GM12801 (cell line): ENCODE data around the gene BMERB1.

Experiments
- TF ChIP-seq, protein P1 (sequence below): IDR thresholded peaks from one replicate; pipeline ENCODE4 v1.5.1; 2011; ENCODE audit warnings: control low read depth; ENCODE audit not compliant: insufficient read length; ENCODE audit errors: extremely low read depth

The BMERB1 gene

DNA sequence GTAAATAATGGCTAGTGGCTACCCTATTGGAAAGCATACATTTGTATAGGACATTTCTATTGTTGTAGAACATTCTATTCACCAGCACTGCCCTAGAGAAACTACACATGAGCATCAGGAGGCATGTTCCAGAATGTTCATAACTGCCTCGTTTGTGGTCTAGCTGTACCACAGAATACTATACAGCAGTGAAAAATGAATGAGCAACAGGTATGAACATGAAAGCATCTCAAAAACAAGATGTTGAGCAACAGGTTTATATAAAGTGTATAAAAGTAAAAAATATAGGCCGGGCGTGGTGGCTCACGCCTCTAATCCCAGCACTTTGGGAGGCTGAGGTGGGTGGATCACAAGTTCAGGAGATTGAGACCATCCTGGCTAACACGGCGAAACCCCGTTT is 91.7 kb downstream of the BMERB1 start:
- TF ChIP-seq, protein P1, sequence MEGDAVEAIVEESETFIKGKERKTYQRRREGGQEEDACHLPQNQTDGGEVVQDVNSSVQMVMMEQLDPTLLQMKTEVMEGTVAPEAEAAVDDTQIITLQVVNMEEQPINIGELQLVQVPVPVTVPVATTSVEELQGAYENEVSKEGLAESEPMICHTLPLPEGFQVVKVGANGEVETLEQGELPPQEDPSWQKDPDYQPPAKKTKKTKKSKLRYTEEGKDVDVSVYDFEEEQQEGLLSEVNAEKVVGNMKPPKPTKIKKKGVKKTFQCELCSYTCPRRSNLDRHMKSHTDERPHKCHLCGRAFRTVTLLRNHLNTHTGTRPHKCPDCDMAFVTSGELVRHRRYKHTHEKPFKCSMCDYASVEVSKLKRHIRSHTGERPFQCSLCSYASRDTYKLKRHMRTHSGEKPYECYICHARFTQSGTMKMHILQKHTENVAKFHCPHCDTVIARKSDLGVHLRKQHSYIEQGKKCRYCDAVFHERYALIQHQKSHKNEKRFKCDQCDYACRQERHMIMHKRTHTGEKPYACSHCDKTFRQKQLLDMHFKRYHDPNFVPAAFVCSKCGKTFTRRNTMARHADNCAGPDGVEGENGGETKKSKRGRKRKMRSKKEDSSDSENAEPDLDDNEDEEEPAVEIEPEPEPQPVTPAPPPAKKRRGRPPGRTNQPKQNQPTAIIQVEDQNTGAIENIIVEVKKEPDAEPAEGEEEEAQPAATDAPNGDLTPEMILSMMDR: no peak

DNA sequence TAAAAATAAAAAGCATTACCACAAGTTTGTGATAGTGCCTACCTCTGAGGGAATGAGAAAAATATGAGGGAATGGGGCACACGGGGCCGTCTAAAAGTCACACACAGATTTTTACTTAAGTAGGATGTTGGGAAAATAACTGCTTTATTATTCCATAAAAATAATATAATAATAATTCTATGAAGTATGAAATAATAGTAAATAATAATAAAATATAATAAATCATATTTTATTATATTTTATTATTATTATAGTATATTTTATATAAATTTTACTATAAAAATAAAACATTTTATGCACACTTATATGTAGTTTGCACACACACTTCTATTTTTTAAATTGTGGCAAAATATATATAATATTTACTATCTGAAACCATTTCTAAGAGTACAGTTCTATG is 92.3 kb downstream of the BMERB1 start:
- TF ChIP-seq, protein P1: no peak

GRCh38 chr16:15529673-15530072 is 95.3 kb downstream of the BMERB1 start:
- TF ChIP-seq, protein P1: no peak

DNA sequence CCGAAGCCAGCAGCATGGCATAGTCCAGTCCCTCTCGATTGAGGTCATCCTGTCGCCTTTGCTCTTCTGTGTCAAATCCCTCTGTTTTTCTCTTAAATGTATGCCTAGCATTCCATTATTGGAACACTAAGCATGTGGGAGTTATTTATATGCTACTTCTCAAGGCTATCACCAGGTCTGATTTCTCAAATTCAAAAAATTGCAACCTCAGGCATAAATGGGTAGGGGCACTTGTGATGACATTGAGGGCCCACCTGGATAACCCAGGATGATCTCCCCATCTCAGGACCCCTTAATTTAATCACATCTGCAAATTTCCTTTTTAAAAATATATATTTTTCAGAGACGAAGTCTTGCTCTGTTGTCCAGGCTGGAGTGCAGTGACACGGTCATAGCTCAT is 95.7 kb downstream of the BMERB1 start:
- TF ChIP-seq, protein P1: no peak

- TF ChIP-seq, protein P1: no peak
These were observed 98.4 kb downstream of the BMERB1 start for GRCh38 chr16:15532825-15533224.

DNA sequence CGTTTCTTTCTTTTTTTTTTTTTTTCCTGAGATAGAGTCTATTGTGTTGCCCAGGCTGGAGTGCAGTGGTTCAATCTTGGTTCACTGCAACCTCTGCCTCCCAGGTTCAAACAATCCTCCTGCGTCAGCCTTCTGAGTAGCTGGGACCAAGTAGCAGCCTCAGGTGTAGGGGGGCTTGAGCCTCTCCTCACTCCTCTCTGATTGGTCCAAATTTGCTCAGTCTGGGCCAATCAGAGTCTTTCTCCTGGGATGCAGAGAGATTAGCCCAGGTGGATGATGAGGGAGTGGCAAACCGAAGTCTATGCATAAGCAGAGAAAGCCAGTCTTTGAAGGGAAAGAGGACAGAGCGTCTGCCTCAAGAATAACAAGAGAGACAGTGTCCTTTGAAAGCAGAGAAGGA is 99.0 kb downstream of the BMERB1 start:
- TF ChIP-seq, protein P1: no peak

DNA sequence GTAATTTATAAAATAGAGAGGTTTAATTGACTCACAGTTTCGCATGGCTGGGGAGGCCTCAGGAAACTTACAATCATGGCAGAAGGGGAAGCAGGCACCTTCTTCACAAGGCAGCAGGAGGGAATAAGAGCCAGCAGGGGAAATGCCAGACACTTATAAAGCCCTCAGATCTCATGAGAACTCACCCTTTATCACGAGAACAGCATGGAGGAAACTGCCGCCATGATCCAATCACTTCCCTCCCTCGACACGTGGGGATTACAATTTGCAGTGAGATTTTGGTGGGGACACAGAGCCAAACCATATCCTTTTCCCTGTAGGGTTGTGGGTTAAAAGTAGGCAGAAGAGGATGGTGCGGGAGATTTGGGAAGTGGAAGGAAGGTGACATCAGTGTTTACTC is 101.4 kb downstream of the BMERB1 start:
- TF ChIP-seq, protein P1: no peak

DNA sequence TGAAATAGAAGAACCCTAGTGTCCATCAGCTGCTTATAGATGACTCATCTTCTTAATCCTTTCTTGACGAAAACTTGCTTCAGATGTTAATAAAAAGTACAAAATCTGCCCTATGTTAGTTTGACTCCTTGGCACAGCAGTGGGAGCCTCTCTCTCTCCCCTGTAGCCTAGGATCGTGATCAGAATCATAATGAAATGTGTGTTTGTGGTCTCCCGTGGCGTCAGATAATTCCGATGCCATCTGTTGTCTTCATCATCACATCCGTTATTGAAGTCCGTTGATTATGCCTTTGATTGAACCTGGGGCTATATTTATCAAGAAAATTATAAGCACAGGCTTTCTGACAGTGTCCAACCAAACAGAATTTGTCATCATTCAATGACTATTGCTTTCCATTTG is 102.5 kb downstream of the BMERB1 start:
- TF ChIP-seq, protein P1: no peak
